Urothelium cell line (cell line): ENCODE measurements around the gene MAPT.
"Not testable (repeated sequence)": the region's sequence is repeated elsewhere in the genome, so short reads cannot be mapped to it uniquely, and the experiment has no call there.

Experiments
- DNase-seq: peaks from one replicate; pipeline ENCODE4 v3.0.0; 2011; ENCODE audit warnings: low spot score, mixed read lengths
- FAIRE-seq: peaks from 2 replicates; lab custom pipeline; 2011; peaks lifted over from hg19 to GRCh38; lab: Jason Lieb, UNC

MAPT gene

DNA sequence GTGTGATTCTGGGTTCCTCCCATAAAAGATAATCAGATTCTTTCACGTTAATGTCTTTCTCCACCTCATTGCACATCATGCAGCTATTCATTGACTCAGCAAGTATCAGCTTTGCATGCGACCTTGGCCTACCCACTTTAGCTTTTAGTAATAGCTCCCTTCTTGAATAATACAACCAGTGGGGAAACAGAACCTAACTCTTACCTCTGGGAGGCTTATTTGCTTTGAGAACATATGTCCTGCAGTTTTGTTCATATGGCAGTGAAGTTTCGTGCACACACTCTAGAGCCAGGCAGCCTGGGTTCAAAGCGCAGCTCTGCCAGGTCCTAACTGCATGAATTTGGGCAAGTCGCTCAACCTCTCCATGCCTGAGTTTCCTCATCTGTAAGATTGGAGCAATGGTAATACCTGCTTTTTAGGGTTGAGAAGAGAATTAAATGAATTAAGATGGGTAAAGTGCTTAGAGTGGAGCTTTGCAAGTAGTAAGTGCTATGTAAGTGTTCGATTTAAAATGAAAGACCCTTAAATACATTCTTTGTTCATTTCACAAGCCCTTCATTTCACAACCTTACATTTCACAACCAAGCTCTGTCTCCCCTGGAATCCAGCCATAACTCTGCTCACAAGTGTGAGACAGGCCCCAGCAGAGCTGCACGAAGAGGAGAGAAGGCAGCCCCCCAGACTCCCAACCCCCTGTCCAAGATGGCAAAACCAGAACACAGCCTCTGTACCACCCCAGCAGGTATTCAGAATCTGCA, 29.3 kb downstream of the MAPT start:
- FAIRE-seq (no peak), DNase-seq (no peak)

DNA sequence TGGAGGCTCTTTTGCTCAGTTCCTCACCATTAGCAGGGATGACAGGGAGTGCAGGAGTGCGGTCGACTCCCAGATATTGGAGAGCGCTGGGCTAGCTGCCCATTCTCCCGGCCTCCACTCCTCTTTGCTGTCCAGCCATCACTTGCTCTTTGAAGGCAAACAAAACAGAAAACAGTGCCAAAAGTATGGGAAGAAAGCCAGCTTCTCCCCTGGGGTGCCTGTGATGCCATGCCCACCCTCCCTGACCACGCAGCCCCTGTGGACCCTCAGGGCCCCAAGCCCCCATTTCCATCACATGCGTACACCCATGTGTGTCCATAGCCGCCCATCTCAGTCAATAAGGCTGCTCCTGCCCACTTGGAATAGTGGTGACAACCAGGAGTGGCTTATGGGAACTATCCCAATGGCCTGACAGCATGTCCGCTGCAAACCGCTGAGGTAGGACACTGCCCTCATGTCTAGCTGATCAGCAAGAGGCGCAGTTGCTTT, 30.0 kb downstream of the MAPT start:
- FAIRE-seq (no peak), DNase-seq (no peak)

DNA sequence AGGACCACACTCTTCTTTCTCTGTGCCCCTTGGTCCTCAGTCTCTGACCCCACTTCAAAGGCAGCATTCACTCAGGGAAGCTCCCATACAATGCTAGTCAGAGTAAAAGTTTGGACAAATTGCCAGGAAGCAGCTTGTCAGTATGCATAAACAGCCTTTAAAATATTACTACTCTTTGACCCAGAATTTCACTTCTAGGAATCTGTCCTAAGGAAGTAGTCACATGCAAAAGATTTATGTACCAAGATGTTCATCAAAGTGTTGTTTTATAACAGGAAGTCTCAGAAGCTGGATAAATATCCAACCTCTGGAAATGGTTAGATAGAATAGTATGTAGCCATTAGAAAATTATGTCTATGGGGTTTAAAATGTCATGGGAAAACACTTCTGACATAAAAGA, 31.0 kb downstream of the MAPT start:
- DNase-seq = no peak
- no peak for FAIRE-seq

DNA sequence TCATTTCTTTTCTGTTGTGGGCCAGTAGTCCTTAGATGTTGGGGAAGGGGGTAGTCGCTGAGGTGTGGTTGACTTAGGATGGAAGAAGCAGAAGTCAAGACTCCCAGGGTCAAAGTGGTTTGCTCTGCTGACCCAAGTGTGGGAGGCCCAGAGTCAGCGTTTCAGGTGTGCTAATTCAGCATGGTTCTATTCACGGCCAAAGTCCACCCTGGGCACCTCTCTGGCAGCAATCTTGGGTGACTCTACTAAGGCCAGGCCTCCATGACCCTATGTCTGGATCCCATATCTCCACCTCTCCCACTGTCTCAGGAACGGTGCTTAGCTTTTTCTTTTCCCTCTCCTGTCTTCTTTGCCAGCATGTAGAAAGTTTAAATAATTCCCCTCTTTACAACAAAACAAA, 32.9 kb downstream of the MAPT start:
- no peak for DNase-seq
- no peak for FAIRE-seq

DNA sequence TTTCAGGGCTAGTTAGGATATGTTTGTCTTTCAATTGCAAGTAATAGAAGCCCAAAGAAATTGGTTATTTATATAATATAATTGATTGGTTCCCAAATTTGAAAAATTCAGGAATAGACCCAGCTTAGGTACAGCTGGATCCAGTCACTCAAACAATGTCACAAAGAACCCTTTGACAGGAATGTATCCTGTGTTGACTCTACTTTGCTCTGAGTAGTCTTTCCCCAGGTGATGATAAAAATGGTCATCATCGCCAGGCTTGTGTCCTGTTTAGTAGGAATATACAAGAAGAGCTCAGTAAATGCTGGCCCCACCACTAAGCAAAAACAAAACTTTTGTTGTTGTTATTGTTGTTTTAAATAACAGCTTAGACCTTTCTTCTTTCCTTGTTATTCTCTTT, 35.0 kb downstream of the MAPT start:
- no peak for DNase-seq

DNA sequence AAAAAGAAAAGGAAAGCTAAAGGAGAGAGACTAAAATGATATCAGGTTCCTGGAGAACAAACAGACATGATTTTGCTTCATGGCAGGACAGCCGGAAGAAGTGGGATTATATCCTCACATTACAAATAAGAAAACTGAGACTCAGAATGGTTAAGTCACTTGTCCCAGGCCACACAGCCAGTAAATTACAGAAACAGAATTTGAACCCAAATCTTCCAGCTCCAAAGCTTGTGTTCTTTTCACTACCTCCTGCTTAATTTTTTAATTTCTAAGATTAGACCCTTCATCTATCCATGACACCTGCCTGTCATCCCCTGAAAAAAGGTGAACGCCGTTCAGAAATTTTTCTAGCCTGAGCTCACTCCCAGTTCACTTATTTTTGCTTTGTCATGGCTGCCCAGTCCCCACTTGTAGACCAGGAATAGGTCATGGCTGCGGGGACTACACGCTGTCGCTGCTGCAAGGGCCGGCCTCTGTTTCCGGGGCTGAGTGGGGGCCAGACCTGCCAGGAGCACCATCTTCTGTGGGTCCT, 36.1 kb downstream of the MAPT start:
- FAIRE-seq (no peak), DNase-seq (no peak)

More for the DNA sequence above, 35.0 kb downstream of the MAPT start:
- FAIRE-seq = no peak

DNA sequence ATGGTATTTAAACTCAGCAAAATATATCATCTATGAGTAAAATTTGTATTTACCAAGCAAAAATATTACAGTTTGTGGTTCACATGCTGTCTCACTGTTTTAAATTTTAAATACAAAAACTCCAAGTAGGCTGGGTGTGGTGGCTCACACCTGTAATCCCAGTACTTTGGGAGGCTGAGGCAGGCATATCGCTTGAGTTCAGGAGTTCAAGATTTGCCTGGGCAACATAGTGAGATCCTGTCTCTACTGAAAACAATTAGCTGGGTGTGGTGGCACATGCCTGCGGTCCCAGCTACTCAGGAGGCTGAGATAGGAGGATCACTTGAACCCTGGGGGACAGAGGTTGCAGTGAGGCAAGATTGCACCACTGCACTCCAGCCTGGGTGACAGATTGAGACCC, 37.3 kb downstream of the MAPT start:
- DNase-seq (no peak), FAIRE-seq (no peak)

DNA sequence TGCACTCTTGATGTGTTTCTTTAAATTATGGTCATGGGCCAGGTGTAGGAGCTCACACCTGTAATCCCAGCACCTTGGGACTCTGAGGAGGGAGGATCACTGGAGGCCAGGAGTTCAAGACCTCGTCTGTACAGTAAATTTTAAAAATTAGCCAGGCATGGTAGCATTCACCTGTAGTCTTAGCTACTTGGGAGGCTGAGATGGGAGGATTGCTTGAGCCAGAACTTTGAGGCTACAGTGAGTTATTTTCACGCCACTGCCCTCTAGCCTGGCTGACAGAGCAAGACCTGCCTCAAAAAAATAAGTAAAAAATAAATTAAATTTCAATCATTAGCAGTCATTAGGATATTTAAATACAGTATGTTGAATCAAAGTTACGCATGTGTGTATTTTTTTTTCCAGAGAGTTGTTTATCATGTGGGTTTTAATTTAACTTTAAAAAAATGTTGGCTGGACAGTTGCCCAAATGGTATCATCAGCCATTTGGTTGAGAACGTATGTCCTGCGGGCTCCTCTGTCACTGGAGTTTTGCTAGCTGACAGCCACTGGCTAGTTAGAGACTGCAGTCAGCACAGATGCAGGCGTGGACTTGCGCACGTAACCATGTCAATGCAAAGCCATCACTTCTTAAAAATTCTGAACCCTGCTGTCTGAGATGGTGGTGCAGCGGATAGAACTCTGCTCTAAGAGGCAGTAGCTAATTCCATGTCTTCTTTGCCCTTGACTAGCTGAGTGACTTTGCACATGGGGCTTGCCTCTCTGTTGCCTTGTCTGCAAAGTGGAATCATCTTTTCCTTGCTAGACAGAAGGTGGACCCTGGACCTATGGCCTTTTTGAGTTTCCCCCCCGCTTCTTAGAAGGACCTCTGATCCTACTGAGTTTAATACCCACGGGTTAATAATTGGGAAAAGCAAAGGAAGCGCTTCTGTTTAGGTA, 40.0 kb downstream of the MAPT start:
- no peak for DNase-seq
- no peak for FAIRE-seq

DNA sequence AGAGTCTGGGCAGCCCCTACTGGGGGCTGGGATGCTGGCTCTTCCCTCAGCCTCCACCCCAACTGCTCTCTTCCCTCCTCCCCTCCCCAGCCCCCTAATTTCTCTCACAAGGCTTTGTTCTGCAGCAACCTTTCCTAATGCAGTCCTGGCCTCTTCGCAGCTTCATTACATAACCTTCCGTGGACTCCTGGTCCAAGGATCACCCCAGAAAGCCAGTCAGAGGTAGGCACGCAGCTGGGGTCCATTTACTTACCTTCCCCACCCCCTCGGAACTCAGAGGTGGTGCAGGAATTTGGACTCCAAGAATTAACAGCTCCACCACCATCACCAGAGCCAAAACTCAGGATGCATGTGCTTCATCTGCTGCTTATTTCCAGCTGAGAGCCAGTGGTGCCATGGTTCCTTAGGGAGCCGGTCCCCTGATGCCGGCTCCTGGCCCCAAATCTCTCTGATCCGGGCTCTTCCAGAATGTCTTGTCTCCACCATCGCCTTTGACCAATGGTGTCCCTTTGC, 40.9 kb downstream of the MAPT start:
- DNase-seq (no peak), FAIRE-seq (no peak)

DNA sequence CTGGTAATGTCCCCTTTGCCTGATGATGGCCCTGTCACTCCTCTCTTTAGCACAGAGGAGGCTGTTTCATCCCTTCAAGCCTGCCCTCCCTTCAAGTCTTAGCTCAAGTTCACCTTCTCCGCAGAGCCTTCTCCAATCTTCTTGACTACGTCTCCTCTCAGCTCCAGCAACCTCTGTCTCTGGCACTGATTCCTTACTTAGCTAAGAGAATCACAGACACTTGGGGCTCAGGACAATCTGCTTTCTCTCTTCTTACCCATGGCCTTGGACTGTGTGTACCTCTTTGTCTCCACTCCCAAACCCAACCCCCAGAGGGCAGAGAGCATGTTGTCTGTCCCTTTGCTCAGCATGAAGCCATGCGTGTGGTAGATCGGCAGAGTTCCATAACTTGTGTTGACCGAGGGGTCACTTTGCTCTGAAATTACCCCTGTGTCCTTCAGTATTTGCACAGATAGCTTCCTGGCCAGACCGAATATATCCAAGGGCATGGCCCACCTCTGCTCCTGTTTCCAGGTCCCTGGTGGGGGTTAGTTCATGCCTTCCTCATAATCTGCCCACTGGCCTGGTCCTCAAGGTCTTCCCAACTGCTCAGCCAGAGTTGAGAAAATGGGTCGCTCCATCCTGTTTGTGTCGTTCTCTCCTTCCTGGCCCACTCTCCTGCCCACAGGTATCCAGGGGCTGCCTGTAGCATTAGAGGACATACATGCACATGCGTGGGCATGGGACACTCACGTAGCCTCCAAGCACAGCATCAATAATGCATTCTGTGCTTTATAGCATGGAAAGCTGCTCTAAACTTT, 41.6 kb downstream of the MAPT start:
- FAIRE-seq (no peak), DNase-seq (no peak)

DNA sequence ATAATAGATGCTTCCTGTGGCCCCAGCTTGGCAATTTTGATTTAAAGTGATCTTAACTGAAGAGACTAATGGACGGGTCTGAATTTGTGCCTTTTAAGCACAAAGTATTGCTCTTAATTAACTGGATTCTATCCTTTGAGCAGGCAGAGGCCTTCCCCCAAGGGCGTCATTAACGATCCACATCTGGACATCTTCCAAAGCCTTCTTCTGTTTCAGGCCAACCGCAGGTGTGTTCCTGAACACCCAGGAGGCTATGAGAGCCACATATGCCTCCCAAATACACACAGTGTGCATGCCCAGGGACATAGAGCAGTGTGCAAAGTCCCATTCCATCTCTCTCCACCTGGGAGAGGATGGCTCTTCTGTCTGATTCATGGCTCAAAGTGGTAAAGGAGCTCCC, 42.3 kb downstream of the MAPT start:
- no peak for DNase-seq
- FAIRE-seq = no peak

DNA sequence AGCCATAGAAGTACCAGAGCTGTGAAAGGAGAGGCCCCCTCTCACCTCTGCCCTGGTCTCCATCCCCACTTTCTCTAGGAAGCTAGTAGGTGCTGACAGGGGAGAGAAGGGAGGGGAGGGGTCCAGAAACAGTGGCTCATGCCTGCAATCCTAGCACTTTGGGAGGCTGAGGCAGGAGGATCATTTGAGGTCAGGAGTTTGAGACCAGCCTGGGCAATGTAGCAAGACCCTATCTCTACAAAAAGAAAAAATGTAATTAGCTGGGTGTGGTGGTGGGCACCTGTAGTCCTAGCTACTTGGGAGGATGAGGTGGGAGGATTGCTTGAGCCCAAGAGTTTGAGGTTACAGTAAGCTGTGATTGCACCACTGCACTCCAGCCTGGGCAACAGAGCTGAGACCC, 42.8 kb downstream of the MAPT start:
- FAIRE-seq, DNase-seq: not testable (repeated sequence)

DNA sequence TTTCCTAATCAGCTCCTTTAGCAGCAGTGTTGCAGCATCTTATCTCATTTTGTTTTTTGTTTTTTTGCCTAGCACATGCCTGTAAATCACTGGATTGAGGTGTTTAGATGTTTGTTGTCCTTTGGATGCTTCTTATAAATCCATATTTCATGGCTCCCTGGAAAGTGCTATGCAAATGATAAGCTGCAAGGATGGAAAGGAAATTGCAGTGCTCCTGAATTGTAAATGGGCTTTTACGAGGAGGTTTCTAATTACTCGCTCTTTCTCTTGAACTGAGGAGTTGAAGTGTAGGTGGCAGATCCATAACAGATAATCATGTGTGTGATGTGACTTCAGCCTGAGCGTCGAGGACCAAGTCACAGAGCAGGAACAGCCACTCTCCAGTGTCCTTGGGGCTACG, 45.0 kb downstream of the MAPT start:
- DNase-seq = no peak

DNA sequence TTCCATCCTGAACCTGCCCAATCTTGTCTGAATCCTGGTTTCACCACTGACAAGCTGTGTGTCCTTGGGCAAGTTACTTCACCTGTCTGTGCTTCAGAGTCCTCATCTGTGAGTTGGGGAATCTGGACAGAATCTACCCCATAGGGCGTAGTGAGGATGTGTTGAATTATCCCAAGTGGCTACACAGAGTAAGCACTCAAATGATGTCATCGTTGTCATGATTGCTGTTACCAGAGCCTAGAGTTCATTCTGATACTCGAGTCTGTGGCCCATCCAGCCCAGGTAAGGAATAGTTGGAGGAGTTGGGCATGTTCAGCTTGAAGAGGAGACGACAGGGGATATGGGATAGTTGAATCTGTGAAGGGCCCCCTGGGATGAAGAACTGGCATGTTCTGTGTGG, 45.9 kb downstream of the MAPT start:
- FAIRE-seq = no peak
- no peak for DNase-seq

More for the DNA sequence above, 45.0 kb downstream of the MAPT start:
- FAIRE-seq = no peak

DNA sequence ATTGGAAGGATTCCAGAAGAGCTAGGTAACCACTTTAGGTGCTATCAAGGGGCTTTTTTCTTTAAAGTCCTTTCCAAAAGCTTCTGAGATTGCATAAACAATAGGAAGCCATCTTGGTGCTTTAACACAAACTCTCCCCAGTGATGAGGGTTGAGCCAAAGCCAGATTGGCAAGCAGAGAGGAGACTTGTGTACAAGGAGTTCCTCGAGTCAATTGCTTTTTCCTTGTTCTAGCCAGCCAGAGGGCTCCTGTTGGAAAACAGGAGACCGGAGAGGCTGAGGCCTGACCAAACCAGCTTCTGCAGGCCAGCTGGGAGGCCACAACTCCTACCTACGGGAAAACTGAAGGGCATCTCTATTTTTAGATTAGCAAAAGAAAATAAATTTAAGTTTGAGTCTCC, 46.5 kb downstream of the MAPT start:
- FAIRE-seq (no peak), DNase-seq (no peak)

DNA sequence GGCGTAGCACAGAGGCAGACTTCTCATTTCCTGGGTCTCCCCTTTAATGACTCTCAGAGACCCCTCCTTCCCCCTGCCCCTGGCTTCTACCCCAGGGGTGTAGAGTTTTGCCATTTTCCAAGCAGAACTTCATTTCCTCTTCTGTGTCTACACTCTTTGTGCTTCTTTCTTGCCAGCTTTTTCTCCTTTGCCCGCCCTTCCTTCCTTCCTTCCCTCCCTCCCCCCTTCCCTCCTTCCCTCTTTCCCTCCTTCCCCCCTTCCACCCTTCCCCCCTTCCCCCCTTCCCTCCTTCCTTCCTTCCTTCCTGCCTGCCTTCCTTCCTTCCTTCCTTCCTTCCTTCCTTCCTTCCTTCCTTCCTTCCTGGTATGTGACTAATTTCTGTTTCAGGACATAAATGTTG, 47.0 kb downstream of the MAPT start:
- DNase-seq = no peak
- FAIRE-seq = no peak

DNA sequence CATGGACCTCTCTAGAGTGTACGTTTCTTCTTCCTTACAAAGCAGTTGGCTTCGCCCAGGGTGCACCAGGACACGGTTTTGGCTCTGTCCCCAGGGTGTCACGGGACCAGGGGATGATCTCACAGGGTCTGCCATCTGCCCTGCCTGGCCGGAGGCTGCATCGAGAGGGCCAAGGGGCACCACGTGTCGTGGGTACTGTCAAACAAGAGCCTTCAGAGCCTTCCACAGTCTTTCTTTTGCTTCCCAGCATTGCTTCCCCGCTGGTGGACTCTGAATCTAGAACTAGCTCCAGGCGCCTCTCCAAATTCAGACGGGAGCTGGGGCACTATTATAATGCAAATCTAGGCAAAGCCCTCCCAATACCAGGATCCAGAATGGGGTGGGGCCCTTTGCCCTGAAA, 47.9 kb downstream of the MAPT start:
- no peak for DNase-seq
- no peak for FAIRE-seq

DNA sequence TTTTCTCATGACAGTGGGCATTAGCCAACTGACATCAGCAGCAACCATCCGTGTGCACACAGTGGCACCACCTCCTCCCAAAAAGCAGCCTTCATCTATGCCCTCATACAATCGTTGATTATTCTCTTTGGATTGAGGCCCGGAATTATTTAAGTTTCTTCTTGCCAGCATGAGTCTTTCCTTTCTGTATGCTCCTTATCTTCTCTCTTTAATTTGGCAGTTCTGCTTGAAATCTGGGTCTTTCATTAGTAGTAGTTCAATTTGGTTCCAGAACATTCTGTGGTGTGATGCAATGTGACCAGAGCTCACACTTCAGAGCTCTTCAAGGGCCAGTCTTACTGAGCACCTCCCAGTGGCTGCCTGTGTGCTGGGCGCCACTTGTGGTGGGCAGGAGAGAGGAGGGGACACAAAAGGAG, 52.5 kb downstream of the MAPT start:
- no peak for DNase-seq

DNA sequence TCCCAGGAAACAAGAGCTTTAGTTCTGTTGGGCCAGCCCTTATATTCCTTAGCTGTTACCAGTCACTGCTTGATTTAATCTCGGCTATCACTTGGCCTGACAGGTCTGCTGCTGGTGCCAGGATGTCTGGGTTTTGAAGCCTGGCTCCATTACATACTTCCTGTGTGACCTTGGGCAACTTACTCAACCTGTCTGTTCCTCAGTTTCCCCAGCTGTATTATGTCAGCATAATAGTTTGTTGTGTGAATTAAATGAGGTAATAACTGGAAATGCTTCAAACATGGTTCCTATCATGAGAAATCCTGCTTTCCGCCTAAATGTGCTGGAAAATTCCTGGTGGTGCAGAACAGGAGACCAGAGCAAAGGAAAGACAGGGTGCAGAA, 54.1 kb downstream of the MAPT start:
- DNase-seq (no peak), FAIRE-seq (no peak)

More for the DNA sequence above, 52.5 kb downstream of the MAPT start:
- FAIRE-seq = no peak

DNA sequence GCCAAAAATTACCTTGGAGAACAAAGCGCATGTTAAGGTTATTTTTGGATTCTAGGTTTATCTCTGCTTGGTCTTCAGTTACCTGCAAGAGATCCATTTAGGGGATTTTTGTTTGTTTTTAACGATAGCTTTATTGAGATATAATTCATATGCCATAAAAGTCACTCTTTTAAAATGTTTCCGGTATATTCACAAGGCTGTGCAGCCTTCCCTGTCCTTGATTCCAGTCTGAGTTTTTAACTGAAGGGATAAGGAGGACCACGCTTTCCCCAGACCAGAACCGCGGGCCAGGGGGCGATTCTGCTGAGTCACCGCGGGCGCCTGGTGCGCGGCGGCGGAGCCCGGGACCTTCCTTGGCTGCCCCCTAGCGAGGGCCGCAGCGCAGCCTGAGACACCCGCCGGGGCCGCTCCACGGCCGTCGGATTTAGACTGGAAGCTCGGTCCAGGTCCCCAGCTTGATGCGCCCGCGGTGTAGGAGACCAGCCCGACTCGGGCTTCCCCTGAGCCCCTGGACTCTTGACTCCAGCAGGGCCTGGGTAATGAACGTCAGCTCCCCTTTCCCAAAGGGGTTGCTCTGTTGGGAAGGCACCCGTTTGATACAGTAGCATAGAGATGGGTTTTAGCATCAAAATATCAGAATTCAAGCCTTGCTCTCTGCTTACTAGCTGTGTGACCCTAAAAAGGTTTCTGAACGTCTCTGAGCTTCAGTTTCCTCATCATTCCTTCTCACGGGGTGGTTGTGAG, 54.7 kb downstream of the MAPT start:
- DNase-seq (peak; percentile 95), FAIRE-seq (peak; percentile 63)
